Activated T-cell treated with anti-CD3 and anti-CD28 coated beads, Interleukin-2, amount 50 U/mL, for 48 hours (primary cell): ENCODE measurements around the gene PWP2.
"Not testable (repeated sequence)": the region's sequence is repeated elsewhere in the genome, so short reads cannot be mapped to it uniquely, and the experiment has no call there.

ENCODE experiments used
- DNase-seq, 2 experiments: peaks; one replicate each; pipeline ENCODE4 v3.0.0-alpha.2; 2020

Gene PWP2

DNA sequence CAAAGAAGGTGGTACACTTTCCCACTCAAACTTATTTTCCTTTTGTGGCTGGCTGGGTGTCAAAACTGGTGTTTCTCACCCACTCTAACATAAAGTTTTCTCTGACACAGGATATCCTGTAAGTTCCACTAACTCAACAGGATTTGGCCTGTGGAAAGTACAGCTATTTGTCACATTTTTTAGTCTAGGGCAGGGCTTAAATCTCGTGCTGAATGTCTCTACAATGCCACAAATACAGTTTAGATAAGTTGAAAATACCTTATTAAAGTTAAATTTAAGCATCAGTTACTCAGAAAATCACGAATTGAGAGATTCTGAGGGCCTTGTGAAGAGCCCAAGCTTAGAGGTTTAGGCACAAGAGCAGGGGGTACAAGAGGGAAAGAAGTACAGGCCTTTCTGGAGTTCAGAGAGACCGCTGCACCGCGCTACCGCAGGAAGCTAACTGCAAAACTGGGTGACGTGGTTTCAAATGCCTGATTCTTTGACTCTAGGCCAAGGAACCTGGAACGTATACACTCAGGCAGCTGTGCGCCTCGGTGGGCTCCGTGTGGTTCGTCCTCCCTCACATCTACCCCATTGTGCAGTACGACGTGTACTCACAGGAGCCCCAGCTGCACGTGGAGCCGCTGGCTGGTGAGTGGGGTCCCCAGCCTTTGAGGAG is 23.4 kb upstream of the PWP2 start:
- DNase-seq = peak; percentile 72 to 79

DNA sequence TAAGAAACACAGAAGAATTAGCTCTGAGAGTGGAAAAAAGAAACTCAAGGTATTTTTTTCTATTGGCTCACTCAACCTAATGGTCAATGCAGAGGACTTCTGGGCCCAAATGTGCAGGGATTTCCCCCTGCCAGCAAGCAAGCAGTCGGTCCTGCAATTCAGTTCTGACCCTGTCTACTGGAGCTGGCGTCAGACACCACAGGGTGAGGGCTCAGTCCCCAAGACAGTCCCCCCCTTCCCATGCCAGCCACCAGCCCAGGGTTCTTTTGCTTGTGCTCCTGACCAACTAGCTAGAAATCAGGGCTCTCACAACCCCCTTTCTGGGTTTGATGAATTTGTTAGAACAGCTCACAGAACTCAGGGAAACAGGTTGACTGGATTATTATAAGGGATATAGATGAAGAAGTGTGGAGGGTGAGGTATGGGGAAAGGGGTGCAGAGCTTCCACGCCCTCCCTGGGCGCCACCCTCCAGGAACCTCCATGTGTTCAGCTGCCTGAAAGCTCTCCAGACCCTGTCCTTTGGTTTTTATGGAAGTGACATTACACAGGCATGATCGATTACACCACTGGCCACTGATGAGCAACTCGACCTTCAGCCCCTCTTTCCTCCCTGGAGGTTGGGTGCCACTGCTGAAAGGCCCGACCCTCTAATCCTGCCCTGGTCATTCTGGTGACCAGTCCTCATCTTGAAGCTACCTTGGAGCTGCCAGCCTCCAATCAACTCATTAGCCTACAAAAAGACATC is 22.5 kb upstream of the PWP2 start:
- DNase-seq = no peak

DNA sequence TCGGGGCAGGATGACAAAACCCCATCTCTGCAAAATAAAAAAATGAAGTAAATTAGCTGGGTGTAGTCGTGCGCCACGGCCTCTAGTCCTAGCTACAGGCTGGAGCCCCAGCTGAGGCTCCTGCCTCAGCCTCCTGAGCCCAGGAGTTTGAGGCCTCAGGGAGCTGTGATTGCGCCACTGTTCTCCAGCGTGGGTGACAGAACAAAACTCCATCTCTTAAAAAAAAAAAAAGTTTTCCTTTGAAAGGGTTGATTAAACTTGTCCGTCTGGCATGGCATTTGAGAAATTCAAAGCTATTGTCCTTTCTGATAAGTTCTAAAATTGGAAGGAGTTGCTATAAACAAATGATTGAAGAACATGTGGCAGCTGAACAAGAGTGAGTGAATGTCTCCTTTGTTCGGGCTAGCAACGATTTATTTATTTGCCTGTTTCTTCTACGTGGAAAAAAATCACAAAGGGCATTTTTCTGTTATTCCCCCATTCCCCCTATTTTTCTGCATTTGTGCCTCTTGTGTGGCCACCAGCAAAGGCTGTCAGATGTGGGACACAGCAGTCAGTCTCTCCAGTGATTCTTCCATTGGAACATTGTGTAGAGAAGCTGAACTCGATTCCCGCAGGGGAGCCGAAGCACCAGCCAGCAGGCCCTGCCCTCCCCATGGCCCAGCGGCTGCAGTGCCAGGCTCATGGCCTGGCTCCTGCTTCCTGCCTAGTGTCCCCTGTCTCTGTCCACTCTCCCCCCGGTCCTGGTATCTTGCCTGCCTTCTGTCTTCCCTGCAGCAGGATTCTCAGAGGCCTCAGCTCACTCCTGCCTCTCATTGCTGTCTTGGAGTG is 21.5 kb upstream of the PWP2 start:
- DNase-seq = no peak

DNA sequence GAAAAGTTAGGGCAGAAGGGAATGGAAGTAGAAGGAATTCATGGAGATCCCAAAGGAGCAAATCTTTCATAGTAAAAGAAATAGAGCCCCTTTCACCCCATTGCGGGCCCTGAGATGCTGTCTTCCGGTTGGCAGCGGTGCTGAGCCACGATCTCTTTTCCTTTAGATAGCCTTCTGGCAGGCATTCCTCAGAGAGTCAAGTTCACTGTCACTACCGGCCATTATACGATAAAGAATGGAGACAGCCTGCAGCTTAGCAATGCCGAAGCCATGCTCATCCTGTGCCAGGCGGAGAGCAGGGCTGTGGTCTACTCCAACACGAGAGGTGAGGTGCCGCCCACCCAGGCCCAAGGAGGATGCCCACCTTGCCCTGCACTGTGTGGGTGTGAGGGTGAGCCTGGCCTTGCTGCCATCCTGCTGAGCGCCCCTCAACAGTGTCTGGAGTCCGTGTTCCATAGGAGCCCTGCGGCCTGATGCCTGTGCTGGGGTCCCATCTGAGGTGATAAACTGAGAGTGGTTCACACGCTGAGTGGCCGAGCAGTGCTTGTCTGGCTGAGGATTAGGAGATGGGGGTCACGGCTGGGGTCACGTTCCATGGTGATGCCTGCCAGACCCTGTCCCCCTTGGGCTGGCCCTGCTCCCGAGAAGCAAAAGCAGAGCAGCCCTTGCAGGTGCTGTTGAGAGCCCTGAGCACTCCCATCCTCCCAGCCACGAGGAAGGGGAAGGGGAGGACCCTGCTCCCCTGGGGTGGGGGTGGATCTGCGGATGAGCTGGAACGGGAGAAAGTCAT is 20.4 kb upstream of the PWP2 start:
- DNase-seq = no peak

DNA sequence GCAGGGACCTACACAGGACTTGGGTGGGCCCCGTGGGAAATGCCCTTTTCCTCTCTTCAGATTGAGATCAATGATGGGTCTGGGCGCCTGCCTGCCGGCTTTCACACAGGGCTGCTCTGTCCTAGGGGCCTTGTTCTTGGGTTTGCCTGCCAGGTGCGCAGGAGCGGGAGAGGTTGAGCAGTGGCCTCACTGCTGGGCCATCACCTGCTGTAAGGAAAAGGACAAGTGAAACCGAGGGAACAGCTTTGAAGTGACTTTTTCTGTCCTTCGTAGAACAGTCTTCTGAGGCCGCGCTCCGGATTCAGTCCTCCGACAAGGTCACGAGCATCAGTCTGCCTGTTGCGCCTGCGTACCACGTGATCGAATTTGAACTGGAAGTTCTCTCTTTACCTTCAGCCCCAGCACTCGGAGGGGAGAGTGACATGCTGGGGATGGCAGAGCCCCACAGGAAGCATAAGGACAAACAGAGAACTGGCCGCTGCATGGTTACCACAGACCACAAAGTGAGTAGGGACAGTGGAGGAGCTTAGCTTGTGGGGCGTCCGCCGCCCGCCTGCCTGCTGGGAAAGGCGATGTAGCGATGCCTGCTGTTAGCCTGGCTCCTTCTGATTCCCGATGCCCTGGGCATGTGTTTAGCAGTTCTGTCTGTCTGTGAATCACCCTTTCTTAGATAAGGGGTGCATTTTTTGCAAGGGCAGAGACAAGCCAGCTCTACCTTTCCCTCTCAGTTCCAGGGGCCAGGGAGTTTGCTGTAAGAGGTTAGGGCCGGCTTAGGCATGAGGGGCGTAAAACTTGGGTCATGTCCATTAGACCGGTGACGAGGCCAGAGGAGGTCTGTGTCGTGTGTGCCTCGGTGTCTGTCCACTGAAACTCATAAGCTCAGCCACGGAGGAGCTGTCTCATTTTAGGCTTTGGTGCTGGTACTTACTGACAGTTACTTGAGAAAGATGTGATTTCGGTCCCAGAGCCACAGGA is 19.5 kb upstream of the PWP2 start:
- no peak for DNase-seq

DNA sequence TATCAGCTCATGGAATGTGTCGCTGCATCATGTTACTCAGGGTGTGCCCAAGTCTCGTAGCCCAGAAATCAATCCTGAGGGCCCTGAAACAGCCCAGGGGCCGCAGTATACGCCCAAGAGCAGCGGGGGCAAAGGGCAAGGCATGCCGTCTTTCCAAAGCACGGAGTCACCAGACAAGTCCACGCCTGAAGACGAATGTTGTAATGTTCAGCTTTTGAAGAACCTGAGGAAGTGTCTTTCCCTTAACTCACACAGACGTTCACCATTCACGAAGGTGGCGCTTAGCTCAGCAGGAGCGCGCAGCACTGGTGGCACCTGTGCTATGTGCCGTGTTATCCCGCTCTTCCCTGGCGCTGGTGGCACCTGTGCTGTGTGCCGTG is 18.8 kb upstream of the PWP2 start:
- no peak for DNase-seq

DNA sequence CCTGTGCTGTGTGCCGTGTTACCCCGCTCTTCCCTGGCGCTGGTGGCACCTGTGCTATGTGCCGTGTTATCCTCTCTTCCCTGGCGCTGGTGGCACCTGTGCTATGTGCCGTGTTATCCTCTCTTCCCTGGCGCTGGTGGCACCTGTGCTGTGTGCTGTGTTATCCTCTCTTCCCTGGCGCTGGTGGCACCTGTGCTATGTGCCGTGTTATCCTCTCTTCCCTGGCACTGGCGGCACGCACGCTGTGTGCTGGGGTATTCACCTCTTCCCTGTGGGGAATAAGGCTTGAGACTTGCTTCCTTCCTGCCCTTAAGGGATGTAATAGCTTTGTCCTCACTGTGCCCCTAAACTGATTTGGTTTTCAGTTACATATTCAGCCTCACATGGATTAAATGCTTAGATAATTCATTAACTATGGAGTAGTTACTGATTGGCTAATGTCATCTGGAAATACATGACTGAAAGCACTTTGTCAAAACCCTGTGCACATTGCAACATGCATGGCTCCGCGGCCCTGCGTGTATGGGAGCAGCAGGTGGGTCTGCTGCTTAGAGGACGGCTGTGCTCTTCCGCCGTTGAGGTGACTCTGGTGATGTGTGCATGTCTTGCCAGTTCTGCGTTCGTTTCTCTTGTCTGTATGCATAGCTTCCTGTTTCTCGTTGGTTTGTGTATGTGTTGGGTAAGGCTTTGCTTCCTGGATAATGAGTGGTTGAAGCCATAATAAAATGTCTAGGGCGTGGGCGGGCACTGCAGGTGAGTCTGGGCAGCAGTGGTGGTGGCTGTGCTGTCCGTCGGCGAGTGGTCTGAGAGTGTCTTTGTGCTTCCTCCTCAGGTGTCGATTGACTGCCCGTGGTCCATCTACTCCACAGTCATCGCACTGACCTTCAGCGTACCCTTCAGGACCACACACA is 17.9 kb upstream of the PWP2 start:
- no peak for DNase-seq

DNA sequence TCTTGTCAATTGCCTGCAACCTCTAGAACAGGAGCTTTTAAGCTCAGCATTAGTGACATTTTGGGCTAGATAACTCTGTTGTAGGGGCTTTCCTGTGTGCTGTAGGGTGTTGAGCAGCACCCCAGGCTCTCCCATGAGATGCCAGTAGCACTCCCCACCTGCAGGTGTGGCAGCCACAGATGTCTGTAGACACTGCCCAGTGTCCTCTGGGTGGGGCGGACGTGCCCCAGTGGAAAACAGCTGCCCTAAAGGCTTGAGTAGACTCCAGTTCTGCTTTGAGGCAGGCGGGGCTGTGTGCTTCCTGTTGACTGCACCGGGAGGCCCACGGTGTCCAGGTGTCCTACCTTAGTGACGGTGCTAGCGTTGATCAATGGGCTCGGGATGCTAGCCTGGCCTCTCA is 16.9 kb upstream of the PWP2 start:
- no peak for DNase-seq

DNA sequence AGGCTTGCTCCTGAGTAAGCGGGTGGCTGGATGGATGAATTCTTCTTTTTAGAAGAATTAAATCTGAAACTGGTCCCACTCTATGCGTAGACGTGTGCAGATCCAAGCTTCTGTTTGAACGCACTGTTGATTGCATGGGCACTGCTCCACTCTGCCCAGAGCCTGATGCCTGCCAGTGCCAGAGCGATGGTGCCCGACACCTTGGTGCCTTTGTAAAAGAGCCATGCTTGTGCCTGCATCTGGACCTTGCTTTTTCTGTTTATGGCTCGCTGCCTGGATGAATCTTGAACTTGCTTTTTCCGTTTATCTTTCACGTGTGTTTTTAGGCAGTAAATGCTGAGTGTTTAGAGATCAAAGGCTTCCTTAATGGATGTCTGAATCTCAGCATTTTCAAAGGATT is 15.0 kb upstream of the PWP2 start:
- DNase-seq = no peak

DNA sequence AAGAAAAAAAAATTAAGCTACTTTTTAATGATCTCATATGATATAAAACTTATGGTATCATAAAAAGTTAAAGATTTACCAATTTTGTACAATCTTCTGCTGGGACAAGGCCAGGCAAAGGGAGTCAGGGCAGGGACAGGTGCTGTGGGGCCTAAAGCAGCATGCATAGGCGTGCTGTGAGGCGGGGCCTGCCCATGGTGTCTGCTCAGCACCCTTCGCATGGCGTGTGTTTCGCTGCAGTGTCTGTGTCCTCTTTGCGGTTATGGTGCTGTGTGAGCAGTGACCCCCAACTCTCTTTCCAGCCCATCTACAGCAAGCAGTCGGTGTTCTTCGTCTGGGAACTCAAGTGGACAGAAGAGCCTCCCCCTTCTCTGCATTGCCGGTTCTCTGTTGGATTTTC is 13.4 kb upstream of the PWP2 start:
- no peak for DNase-seq

DNA sequence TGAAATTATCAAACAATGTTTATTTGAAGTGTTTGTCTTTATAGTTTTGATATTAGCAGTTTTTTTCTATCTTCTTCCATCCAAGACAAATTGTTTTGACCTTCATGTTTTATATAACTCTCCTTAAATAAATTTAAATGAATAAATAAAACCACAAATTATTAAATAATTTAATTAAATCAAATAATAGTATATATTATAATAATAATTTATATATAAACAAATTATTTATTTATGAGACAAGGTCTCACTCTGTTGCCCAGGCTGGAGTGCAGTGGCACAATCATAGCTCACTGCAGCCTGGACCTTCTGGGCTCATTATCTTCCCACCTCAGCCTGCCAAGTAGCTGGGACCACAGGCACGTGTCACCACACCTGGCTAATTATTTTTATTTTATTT is 12.4 kb upstream of the PWP2 start:
- no peak for DNase-seq

DNA sequence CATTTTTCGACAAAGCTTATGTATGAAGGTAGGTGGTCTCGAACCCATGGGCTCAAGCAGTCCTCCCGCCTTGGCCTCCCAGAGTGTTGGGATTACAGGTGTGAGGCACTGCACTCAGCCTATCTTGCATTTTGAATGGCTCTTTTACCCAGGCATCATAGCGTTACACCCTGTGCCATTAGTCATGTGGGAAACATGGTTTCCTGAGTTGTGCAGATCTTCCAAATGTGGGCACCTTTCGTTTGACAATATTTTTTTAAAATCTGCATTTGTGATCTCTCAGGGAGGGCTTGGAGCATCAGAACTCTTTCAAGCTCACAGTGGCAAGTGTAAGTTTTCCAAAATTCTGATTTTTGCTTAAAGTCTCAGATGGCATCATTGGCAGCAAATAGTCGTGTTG is 8.7 kb upstream of the PWP2 start:
- not testable (repeated sequence) for DNase-seq

DNA sequence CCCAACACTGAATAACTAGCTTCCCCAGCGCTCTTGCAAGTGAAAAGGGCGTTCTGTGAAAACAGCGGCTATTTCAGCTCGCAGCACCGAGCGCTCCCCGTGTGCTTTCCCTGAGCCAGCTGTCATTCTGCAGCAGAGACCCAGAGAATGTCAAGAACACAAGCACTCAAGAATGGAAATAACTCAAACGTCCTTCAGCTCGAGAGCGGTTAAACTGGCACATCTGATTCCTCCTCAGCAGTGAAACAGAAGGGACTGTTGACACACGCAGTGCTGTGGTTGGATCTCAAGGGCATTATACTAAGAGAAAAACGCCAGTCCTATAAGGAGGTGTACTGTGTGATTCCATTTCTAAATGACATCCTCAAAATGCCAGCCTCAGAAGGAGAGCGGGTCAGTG is 8.2 kb upstream of the PWP2 start:
- not testable (repeated sequence) for DNase-seq

DNA sequence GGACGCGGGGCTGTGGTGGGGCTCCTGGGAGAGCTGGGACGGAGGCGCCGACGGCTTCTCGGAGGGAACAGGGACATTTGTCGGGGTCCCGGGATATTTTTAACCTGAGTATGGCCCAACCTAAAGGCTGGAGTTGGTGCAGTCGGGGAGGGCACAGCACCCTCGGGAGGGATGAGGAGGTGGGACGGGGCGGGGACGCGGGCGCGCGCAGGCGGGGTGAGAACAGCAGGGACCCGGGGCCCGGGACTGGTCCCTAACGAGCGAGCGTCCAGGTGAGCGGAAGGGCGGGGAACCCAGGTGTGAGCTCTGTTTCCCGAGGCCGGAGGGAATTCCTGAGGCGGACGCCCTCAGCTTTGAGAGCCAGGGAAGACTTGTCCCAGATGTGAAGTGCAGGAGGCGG is 390 bp downstream of the PWP2 start:
- DNase-seq = not testable (repeated sequence)

DNA sequence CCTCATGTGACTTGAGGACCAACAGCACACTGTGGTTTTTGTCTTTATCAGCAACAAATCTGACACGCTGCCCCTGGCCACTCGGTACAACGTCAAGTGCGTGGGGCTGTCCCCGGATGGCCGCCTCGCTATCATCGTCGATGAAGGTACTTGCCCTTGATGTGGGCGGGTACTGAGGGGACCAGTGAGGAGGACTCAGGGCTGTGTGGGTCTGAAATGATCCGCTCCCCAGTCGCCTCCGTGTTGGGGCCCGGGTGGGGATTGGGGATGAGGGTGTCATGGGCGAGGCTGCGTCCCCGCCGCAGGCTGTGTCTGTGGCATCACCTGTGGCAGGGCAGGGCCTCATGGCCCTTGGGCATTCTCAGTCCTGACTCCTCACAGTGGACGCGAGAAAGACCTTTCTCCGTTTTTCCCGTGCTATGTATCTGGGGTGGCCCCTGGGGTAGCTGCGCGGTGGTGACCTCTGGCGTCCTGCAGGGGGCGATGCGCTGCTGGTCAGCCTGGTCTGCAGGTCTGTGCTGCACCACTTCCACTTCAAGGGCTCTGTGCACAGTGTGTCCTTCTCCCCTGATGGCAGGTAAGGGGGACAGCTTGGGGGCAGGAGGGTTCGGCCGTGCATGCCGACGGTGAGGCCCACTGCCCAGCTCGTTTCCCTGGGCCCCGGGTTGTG is 6.6 kb downstream of the PWP2 start:
- DNase-seq = peak in 1 of 2 experiments; percentile 48

DNA sequence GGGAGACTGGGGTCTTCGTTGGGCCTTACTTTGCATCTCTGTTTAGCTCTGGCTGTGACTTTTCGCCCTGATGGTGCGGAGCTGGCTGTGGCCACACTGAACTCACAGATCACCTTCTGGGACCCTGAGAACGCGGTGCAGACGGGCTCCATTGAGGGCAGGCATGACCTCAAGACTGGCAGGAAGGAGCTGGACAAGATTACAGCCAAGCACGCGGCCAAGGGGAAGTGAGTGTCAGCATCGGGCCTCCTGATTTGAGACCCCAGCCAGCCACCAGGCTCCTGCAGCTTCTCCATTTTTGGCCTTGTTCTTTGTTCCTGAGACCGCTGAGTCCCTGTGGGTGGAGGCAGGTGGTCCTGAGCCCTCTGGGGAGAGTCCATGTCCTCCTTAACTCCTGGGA is 14.9 kb downstream of the PWP2 start:
- not testable (repeated sequence) for DNase-seq

DNA sequence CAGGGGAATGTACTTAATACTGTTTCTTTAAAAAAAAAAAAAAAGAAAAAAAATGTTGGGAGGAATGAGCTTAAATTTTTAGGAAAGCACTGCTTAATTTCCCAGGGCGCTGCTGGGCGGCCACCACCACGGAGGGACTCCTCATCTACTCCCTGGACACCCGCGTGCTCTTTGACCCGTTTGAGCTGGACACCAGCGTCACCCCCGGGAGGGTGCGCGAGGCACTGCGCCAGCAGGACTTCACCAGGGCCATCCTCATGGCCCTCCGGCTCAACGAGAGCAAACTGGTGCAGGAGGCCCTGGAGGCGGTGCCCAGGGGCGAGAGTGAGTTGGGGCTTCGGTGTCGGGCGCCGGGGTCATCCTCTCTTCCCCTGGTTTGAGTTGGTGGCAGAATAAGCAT is 20.6 kb downstream of the PWP2 start:
- not testable (repeated sequence) for DNase-seq

DNA sequence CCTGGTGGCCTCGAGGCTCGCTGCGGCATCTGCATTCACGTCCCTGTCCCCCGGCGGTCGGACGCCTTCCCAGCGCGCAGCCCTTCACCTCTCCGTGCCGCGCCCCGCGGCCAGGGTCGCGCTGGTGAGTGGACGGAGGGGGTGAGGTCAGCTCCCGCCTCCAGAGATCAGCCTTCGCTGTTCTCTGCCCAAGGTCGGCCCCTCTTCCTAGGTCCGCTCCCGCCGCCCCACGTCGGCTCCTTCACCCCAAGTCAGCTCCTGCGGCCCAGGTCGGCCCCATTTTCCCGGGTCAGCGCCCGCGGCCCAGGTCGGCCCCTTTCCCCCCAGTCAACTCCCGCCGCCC is 26.5 kb downstream of the PWP2 start:
- not testable (repeated sequence) for DNase-seq

DNA sequence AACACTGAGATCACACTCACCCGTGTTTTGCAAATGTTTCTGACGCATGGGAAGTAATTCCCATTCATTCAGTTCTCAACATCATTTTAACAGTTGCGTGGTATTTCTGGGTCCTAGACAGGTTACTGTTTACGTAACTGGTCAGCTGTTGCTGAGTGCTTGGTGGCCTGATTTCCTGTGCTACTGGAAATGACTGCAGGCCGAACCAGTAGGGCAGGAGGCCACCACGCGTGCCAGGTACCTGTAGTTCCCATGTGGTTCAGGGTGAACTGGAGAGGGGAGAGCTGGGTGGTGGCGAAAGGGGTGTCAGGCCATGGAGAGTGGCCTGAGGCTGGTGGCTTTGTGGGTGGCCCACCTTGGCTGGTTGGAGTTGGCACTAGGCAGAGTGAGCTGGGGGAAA is 27.5 kb downstream of the PWP2 start:
- not testable (repeated sequence) for DNase-seq

DNA sequence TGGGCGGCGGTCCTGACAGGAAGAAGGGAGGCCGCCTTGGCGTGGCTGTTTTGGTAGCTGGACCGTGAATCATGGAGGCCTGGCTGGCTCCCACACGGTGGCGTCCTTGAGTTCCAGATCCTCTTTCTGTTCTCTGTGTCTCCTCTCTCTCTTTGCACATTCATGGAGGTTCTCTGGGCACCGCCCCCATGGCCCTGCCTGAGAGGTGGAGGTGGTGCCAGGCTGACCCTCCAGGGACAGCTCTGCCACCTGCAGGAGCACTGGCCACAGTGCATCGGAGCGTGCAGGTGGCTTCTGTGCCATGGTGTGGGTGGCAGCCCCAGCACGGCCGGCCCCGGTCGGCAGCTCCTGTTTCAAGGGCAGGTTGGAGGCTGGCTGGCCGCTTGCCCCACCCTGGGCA is 30.8 kb downstream of the PWP2 start:
- peak; percentile 58 to 69 for DNase-seq
